Measurements from ENCODE around the gene LANCL2.
A peak's percentile ranks its signal among the peaks of the same experiment; 100 is the strongest.
"Not testable (repeated sequence)": the region's sequence is repeated elsewhere in the genome, so short reads cannot be mapped to it uniquely, and the experiment has no call there.

Gene LANCL2

DNA sequence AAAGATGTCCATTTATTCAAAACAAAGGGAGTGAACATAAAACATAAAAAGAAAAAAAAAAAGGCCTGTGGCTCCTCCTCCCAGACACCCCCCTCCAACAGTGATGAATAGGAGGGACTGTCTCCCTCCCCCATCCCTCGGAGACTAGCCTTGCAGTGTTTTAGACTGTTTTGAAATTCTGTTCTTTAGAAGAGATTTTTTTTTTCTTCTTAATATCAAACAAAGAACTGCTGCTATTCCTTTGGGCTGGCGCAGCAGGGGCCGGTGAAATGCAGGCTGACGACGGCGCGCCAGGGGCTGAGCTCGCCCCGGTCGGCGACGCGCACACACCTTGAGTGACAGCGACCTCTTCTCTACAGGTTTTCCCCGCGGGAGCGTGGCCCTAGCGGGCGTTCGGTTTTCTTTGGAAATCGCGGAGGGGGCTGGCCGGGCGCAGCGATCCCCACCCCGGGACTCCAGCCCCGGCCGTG is at the start of gene LANCL2:
Gene LANCL2, plus strand, starts transcription at position 133 of the 470 bp plus-strand sequence. CDS start 689 bp downstream, outside the sequence.
- DNase-seq (ENCODE audit: low spot score): peak; percentile 77

- peak; percentile 2 for DNase-seq (ENCODE audit: low spot score)
These were observed 39.8 kb upstream of the LANCL2 start for GRCh38 chr7:55325371-55325792.

DNA sequence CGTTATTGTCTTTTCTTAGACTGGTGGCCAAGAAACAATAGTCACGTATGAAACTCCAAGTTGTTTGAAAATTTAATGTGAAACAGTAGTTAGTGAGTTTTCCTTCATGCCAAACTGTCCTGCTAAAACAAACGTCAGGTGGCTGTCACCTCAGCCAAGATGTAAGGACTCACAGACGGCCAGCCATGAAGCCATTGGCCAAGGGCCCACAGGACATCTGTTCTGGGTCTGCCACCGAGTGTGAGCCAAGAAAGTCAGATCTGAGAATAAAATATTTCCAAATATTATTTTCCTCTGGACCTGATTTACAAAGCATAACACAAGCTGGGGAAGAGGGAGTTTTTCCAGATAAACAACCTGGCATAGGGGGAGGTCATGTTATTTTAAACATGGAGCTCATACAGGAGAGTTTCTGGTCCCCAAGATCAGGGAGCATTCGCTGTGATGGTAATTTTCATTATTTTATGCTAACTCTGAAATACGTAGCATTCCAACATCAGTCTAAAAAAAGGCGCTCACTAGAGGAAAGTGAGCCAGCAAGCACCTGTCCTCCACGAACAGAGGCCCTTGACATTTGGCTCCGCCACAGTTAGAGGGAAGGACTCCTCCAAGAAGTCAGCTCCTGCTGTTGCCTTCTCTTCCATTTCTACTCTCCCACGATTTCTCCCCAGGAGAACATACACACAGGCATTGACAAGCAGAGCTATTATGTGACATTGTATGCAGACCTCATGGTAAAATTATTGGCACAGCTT is 38.9 kb upstream of the LANCL2 start:
- peak; percentile 3 for DNase-seq (ENCODE audit: low spot score)

GRCh38 chr7:55326945-55327626 is 38.1 kb upstream of the LANCL2 start:
- DNase-seq (ENCODE audit: low spot score): no peak

DNA sequence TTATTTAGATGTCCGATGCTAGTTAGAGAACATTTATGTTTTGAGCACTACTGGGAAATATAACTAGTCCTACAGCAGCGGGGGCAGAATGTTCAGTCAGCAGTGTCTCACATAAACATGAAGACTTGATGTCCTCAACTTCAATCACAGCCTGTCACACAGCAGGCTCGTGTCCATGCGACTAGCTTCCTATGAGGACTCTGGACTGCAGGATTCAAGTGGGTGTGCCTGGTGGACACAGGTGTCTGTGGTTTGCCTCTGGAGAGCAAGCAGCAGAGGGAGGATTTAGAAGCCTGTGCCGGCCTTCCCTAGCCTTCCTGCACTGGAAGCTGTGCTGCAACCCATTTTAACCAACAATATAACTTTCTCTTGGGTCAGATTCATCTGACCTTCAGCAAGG is 30.0 kb upstream of the LANCL2 start:
- no peak for DNase-seq (ENCODE audit: low spot score)

DNA sequence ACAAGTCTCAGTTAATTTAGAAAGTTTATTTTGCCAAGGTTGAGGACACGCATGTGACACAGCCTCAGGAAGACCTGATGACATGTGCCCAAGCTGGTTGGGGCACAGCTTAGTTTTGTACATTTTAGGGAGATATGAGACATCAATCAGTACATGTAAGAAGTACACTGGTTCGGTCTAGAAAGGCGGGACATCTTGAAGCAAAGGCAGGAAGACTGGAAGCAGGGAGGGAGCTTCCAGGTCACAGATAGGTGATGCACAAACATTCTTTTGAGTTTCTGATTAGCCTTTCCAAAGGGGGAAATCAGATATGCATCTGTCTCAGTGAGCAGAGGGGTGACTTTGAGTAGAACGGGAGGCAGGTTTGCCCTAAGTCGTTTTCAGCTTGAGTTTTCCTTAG is 29.4 kb upstream of the LANCL2 start:
- DNase-seq (ENCODE audit: low spot score): no peak

DNA sequence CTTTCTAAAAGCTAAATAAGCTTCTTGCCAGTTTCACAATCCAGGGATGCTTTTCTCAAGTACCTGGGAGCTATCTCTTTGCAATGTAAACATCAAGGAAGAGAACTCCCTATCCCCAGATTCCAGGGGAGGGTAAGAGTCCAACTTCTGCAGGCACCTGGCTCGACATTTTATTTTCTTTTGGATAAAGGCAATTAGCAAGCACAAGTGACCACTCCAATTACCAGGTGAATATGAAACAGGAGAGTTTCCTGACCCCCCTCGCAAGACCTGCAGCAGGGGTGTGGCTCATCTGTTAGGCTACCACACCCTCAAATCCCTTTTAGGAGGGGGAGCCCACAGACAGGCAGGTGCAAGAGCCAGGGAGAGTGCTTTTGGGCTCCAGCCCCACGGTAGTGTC is 28.6 kb upstream of the LANCL2 start:
- DNase-seq (ENCODE audit: low spot score): no peak

GRCh38 chr7:55339033-55340000 is 25.8 kb upstream of the LANCL2 start:
- no peak for DNase-seq (ENCODE audit: low spot score)

GRCh38 chr7:55342216-55342871 is 22.8 kb upstream of the LANCL2 start:
- DNase-seq (ENCODE audit: low spot score): no peak

DNA sequence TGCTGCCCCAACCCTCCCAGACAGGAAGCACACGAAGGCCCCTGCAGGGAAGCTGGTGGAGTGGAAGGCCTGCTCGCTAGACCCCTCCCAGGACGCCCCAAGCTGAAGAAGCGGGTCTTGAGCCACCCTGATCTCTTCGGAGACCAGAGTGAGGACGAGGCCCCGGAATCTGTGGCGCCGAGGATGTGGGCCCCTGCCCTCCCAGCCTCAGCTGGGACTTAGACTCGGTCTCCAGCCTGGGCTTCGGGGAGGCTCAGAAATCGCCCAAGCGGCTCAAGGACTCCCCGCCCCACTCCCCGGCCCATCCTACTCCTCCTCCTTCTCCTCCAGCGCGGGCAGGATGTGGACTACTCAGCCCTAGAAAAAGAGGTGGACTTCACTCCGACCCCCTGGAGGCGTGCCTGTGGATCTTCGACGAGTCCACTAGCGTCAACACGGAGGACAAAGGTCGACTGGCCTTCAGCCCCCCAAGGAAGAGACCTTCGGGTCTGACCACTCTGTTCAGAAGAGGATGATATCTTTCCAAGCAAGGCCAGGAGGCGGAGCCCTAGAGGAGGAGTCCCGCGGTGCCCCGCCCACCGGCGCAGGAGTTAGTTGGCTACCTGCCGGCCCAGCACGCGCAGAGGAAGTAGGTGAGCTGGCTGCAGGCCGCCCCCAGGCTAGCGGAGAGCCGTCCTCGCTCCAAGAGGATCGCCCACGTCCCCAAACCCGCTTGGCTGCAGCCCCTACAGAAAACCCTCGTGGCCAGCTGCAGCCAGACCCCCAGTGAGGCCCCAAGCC is 21.9 kb upstream of the LANCL2 start:
- no peak for DNase-seq (ENCODE audit: low spot score)

- DNase-seq (ENCODE audit: low spot score): no peak
These were observed 21.1 kb upstream of the LANCL2 start for GRCh38 chr7:55343860-55344606.

- no peak for DNase-seq (ENCODE audit: low spot score)
These were observed 20.3 kb upstream of the LANCL2 start for GRCh38 chr7:55344840-55345239.

- DNase-seq (ENCODE audit: low spot score): no peak
These were observed 19.8 kb upstream of the LANCL2 start for GRCh38 chr7:55345292-55345691.

- DNase-seq (ENCODE audit: low spot score): no peak
These were observed 16.6 kb upstream of the LANCL2 start for GRCh38 chr7:55348502-55348901.

DNA sequence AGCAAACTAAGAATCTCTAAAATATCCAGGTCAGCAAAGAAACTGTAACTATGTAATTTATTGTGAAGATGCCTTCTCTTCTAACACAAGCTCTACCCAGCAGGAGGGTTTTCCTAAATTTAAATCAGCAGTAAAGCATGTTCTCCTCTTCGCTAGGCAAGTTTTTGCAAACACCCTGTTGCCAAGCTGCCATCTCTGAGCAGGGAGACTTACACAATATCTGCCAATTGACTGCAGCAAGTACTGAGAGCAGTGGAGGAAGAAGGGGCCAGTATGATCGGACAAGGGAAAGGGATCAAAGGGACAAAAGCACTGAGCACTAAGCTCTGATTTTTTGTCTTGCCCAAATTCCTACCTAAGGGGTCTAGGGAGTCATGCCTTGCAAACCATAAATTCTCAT is 16.0 kb upstream of the LANCL2 start:
- DNase-seq (ENCODE audit: low spot score): no peak

DNA sequence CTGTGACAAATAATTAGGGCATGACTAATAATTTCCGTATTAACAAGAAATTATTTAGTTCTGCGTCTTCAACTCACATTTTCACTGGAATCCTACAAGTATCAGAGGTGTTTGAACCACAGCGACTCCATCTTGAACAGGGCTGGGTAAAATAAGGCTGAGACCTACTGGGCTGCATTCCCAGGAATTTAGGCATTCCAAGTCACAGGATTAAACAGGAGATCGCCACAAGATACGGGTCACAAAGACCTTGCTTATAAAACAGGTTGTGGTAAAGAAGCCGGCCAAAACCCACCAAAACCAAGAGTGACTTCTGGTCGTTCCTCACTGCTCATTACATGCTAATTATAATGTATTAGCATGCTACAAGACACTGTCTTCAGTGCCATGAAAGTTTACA is 14.9 kb upstream of the LANCL2 start:
- DNase-seq (ENCODE audit: low spot score): no peak

- no peak for DNase-seq (ENCODE audit: low spot score)
These were observed 13.9 kb upstream of the LANCL2 start for GRCh38 chr7:55351263-55351662.

DNA sequence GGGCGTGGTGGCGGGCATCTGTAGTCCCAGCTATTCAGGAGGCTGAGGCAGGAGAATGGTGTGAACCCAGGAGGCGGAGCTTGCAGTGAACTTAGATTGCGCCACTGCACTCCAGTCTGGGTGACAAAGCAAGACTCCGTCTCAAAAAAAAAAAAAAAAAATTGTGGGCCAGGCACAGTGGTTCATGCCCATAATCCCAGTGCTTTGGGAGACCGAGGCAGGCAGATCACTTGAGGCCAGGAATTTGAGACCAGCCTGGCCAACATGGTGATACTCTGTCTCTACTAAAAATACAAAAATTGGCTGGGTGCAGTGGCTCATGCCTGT is 12.2 kb upstream of the LANCL2 start:
- DNase-seq (ENCODE audit: low spot score): not testable (repeated sequence)

- no peak for DNase-seq (ENCODE audit: low spot score)
These were observed 4.7 kb upstream of the LANCL2 start for GRCh38 chr7:55360486-55360885.

DNA sequence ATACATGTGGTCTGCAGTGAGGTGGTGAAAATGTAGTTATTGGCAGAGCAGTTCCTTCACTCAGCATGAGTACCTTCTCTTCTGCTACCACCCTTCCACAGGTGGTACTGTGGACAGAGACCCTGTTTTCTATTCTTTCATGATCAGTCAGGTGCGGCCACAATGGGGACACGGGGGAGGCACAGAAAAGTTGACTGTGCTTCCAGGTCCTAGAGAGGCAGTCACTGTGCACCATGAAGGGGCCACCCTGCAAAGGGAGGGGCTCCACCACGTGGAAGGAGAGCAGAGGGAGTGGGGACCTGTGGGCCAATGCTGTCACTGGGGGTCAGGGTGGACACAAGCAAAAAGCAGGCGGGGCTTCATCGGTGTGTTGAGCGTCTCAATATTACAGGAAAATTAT is 3.6 kb upstream of the LANCL2 start:
- no peak for DNase-seq (ENCODE audit: low spot score)
